Mucosa of descending colon (tissue), 3 donors: ENCODE measurements around the gene GRB10. TPM values are rescaled to one million over a fixed set of nuclear protein-coding genes. Genes with fewer than 3 reads are reported as not detected.

Experiments used
- ATAC-seq: fragments of 200-7000 bp; cut with Tn5 transposase; one replicate; pipeline ENCODE4 v1.9.1; 2020; ENCODE audit warnings: mild to moderate bottlenecking, moderate library complexity
- DNase-seq, 3 donors: peaks; one replicate each; pipeline ENCODE4 v3.0.0-alpha.2; 2020
- H3K36me3 ChIP-seq: fragments of 200-600 bp; one replicate; pipeline ENCODE4 v1.8.0; 2021; ENCODE audit warnings: low read depth, mild to moderate bottlenecking
- H3K4me1 ChIP-seq: fragments of 200-600 bp; one replicate; pipeline ENCODE4 v1.8.0; 2021; ENCODE audit warnings: low read depth, mild to moderate bottlenecking
- H3K4me3 ChIP-seq: fragments of 200-600 bp; one replicate; pipeline ENCODE4 v1.8.0; 2021; ENCODE audit warnings: mild to moderate bottlenecking
- H3K9me3 ChIP-seq: fragments of 200-600 bp; one replicate; pipeline ENCODE4 v1.8.0; 2021; ENCODE audit warnings: mild to moderate bottlenecking
- intact Hi-C, 2 donors: fragments of 100-400 bp; cut with DNase I in 1 of 2; cut with micrococcal nuclease in 1 of 2; formaldehyde crosslinking; loops; one replicate each; pipeline versions ENCODE4 v1.11.0 to v1.11.1; 2022; cut with DNase I, micrococcal nuclease
- total RNA-seq, 3 donors: library from RNA; stranded (reverse); fragmentation: NEBNext Ultra II Directional in 2 of 3; extraction: Animal tissue kit (Norgen Biotek cat#: 25700) in 2 of 3; gene quantifications; one replicate each; pipeline versions ENCODE4 v1.2.1 to v1.2.4, GENCODE V29; 2021 to 2023
- TF ChIP-seq, protein P1 (sequence below): fragments of 200-600 bp; IDR thresholded peaks from one replicate; pipeline ENCODE4 v1.8.0; 2022; ENCODE audit warnings: antibody characterized with exemption, mild to moderate bottlenecking
- donor health status: DM: no; HTN: no; CAD: no; lungs with moderate emphysema.
- donor health status: DM: no; HTN: no; CAD: no.
- donor health status: DM: no; HTN: yes; CAD: no.

Gene GRB10
- total RNA-seq, 3 donors from 2014 or later, result 9.4 to 56.8 (median 13.0) TPM

DNA sequence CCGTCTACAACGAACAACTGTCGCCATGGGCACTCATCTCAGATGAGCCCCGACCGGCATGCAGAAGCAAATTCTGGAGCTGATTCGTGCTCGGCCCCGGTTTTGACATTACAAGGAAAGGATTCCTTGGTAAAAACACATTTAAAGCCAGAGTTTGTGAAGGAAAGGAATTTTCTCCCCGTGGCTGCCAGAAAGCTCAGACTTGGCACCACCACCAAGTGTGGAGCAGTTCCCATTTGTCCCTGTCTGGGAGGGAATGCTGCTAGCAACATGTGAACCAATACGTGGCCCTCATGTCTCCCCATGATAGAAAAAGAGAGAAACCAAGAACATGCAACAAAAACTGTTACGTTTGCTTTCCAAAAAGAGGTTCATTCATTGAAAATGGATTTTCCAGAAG, 162.3 kb downstream of the GRB10 start:
- no peak for DNase-seq
- H3K9me3 ChIP-seq, result no peaks in the 10 kb centered on the region
- no peak overlapping the region for H3K4me3 ChIP-seq
- intact Hi-C loops, result no loop called here
- TF ChIP-seq, protein P1, sequence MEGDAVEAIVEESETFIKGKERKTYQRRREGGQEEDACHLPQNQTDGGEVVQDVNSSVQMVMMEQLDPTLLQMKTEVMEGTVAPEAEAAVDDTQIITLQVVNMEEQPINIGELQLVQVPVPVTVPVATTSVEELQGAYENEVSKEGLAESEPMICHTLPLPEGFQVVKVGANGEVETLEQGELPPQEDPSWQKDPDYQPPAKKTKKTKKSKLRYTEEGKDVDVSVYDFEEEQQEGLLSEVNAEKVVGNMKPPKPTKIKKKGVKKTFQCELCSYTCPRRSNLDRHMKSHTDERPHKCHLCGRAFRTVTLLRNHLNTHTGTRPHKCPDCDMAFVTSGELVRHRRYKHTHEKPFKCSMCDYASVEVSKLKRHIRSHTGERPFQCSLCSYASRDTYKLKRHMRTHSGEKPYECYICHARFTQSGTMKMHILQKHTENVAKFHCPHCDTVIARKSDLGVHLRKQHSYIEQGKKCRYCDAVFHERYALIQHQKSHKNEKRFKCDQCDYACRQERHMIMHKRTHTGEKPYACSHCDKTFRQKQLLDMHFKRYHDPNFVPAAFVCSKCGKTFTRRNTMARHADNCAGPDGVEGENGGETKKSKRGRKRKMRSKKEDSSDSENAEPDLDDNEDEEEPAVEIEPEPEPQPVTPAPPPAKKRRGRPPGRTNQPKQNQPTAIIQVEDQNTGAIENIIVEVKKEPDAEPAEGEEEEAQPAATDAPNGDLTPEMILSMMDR, result no peak
- no peaks in the 10 kb centered on the region for H3K4me1 ChIP-seq
- H3K36me3 ChIP-seq, result no peaks in the 10 kb centered on the region
- no peak for ATAC-seq

DNA sequence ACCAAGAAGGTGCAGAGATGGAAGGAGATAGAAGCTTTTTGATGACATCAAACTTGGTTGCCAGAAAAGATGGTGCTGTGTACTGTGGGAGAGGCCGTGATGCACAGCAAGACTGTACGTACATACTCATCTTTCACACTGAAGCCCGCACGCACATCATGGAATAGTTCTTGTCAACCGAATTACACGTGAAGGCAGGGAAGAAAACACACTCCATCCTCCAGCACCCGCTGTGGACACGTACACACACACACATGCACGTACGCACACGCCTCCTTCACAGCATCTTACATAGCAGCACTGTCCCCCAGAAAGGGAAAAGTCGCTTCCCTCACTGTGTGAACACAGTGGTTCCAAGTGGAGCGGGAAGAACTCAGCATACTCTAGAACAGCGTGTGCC, 163.0 kb downstream of the GRB10 start:
- DNase-seq, result no peak
- intact Hi-C loops, result no loop called here
- no peak overlapping the region for H3K4me3 ChIP-seq

DNA sequence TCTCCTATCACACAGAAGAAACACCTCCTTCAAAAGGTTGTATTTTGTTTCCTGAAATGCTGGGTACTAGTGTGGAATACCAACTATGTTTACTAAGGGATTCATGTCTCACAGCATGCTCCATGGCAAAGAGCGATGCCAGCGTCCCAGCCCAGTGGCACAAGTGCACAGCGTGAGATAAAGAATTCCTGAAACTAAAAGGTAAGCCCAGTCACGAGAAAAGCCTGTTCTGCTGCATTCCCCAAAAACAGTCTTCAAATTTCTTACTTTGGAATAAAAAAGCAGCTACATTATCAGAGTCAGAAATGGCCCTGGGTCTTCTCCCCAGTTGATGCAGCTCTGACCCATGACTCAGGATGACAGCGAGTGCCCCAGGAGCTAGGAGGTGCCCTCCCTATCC, 164.4 kb downstream of the GRB10 start:
- no peak for DNase-seq
- intact Hi-C loops, result no loop called here
- H3K36me3 ChIP-seq, result no peaks in the 10 kb centered on the region
- no peaks in the 10 kb centered on the region for H3K4me1 ChIP-seq
- no peak for ATAC-seq
- H3K9me3 ChIP-seq, result no peaks in the 10 kb centered on the region
- TF ChIP-seq, protein P1, result no peak
- H3K4me3 ChIP-seq, result no peak overlapping the region

More for the DNA sequence above, 163.0 kb downstream of the GRB10 start:
- Histone ChIP-seq H3K36me3 (no peaks in the 10 kb centered on the region), H3K4me1 (no peaks in the 10 kb centered on the region), H3K9me3 (no peaks in the 10 kb centered on the region)
- no peak for ATAC-seq
- TF ChIP-seq, protein P1, result no peak

DNA sequence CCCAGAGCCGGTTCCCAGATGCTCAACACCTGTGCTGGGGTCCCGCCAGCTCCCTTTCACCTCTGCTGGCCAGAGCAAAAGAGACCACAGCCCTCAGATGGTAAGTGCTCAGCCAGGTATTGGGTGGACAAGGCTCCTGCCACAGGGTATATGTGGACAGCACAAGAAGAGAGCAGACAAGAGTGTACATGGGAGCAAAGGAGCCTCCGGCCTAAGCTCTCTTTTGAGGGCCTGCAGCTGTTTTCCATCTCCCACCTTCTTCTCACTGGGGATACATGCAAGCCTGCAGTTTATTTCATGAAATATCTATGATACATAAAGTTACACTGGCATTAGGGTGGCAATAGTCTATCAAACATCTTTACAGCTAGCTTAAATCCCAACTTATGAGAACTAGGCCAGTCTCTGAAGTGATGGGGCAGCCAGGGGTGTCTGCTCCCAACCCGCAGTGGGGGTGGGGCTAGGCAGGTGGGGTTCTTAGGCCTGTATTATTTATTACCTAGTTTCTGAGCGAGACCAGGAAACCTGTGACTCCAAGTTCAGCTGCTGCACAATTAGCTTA, 167.1 kb downstream of the GRB10 start:
- H3K4me3 ChIP-seq, result no peak overlapping the region
- ATAC-seq (peak; percentile 6), DNase-seq (no peak)
- TF ChIP-seq, protein P1, result no peak
- intact Hi-C loops, result no loop called here
- no peaks in the 10 kb centered on the region for H3K36me3 ChIP-seq
- no peaks in the 10 kb centered on the region for H3K9me3 ChIP-seq
- H3K4me1 ChIP-seq, result no peaks in the 10 kb centered on the region

DNA sequence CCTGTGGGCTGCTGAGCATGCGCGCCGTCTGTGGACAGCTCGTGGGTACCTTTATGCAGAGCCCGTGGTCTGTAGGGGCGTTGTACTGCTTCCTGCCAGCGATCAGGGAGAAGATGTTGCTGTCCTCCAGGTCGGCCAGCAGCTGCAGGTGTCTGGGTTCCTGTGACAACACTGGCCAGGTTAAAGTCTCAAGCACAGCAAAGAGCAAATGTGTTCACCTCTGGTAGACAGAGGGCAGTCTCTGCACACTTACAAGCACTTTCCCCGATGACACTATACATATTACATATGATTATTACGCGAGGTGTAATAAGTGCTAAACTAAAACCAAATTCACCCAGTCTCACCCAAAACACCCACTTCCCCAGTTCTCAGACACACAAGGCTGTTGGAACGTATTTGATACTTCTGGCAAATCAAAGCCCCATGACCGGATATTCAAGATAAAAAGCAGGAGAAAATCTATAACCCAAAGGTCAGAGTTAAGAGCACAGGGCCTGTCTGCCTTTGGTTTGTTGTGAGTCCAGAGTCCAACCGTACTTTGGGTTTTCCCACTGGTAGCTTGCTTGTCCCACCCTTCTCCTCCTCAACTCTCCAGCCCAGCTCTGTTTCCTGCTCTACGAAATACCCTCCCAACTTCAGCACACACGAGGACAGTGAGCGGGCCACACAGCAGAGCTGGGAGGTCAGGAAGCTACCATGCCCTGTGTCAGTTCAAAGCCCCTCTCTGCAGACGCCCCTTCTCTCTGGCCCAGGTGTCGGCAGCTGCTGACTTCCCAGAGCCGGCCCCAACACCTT, 167.8 kb downstream of the GRB10 start:
- H3K36me3 ChIP-seq, result no peaks in the 10 kb centered on the region
- no peak overlapping the region for H3K4me3 ChIP-seq
- TF ChIP-seq, protein P1, result peak; percentile 29
- no peaks in the 10 kb centered on the region for H3K4me1 ChIP-seq
- H3K9me3 ChIP-seq, result no peaks in the 10 kb centered on the region
- DNase-seq (peak in 2 of 3 donors; percentile 60), ATAC-seq (peak; percentile 92)
- intact Hi-C loops, result no loop called here
